Vagina (tissue), 2 donors: ENCODE data around the gene PTPRD. TPM values are rescaled to one million over a fixed set of nuclear protein-coding genes. Genes with fewer than 3 reads are reported as not detected.

Experiments
- DNase-seq, 2 donors: peaks; one replicate each; pipeline ENCODE4 v3.0.0-alpha.2; 2017; ENCODE audit errors: extremely low spot score in 2 of 2
- H3K27ac ChIP-seq: fragments of 200-600 bp; sonication (generic); one replicate; pipeline ENCODE4 v1.5.1; 2019
- H3K27me3 ChIP-seq: fragments of 200-600 bp; sonication (generic); one replicate; pipeline ENCODE4 v1.5.1; 2019
- H3K36me3 ChIP-seq, 2 donors: fragments of 200-600 bp; sonication (generic); one replicate each; pipeline ENCODE4 v1.5.1; 2017 to 2019
- H3K4me1 ChIP-seq: fragments of 200-600 bp; sonication (generic); one replicate; pipeline ENCODE4 v1.5.1; 2019
- H3K4me3 ChIP-seq, 2 donors: fragments of 200-600 bp; sonication (generic); 1 replicate in 1 of 2; 2 replicates in 1 of 2; pipeline ENCODE4 v1.5.1; 2016 to 2019
- H3K9me3 ChIP-seq: fragments of 200-600 bp; sonication (generic); one replicate; pipeline ENCODE4 v1.5.1; 2019
- CTCF ChIP-seq, 3 experiments: fragments of 450-650 bp in 2 of 3; fragments of 200-600 bp in 1 of 3; sonication (generic) in 1 of 3; IDR thresholded peaks; one replicate each; pipeline ENCODE4 v1.5.1; 2017 to 2019; ENCODE audit warnings: antibody characterized with exemption in 3 of 3, mild to moderate bottlenecking in 2 of 3, moderate library complexity in 2 of 3
- POLR2A ChIP-seq, 2 donors: fragments of 450-650 bp; IDR thresholded peaks; one replicate each; pipeline ENCODE4 v1.6.1; 2017; ENCODE audit warnings: antibody characterized with exemption in 2 of 2, mild to moderate bottlenecking in 2 of 2, moderate library complexity in 2 of 2
- POLR2AphosphoS5 ChIP-seq, 2 donors: sonication (generic); formaldehyde crosslinking; IDR thresholded peaks; one replicate each; pipeline ENCODE4 v1.9.0; 2017; ENCODE audit warnings: antibody characterized with exemption in 2 of 2, mild to moderate bottlenecking in 2 of 2, low read depth in 1 of 2; ENCODE audit not compliant: insufficient read depth in 1 of 2
- intact Hi-C: fragments of 100-400 bp; cut with DNase I; formaldehyde crosslinking; loops from one replicate; pipeline ENCODE4 v1.15.1; 2023
- total RNA-seq: library from RNA; depleted of rRNA; stranded (reverse); fragments of >200 nt; gene quantifications from one replicate; pipeline ENCODE4 v1.2.3, GENCODE V29; 2016

The PTPRD gene
- total RNA-seq, 1 donor from 2014 or later: 10.3 TPM

GRCh38 chr9:10633785-10634184, 21.0 kb upstream of the PTPRD start:
- TF ChIP-seq POLR2AphosphoS5 (IDR thresholded peaks at IDR 0.05; ENCODE audit: insufficient read depth in 1 of 2, low read depth in 1 of 2) (no peak), CTCF (IDR thresholded peaks at IDR 0.05) (no peak), POLR2A (IDR thresholded peaks at IDR 0.05) (no peak)
- DNase-seq: no peak
- Histone ChIP-seq H3K27me3 (no peaks in the 10 kb centered on the region), H3K27ac (no peak overlapping the region), H3K4me1 (no peaks in the 10 kb centered on the region), H3K4me3 (no peak overlapping the region), H3K9me3 (no peaks in the 10 kb centered on the region), H3K36me3 (no peaks in the 10 kb centered on the region)
- intact Hi-C loops: no loop called here

- H3K9me3 ChIP-seq: no peaks in the 10 kb centered on the region
- intact Hi-C loops: no loop called here
- no peaks in the 10 kb centered on the region for H3K27me3 ChIP-seq
- H3K27ac ChIP-seq: no peak overlapping the region
- no peak for DNase-seq
- TF ChIP-seq POLR2AphosphoS5 (IDR thresholded peaks at IDR 0.05; ENCODE audit: insufficient read depth in 1 of 2, low read depth in 1 of 2) (no peak), CTCF (IDR thresholded peaks at IDR 0.05) (no peak), POLR2A (IDR thresholded peaks at IDR 0.05) (no peak)
- H3K36me3 ChIP-seq: no peaks in the 10 kb centered on the region
- no peak overlapping the region for H3K4me3 ChIP-seq
- H3K4me1 ChIP-seq: no peaks in the 10 kb centered on the region
These were observed 1.5 kb upstream of the PTPRD start for GRCh38 chr9:10614196-10614800.

- no peak for DNase-seq
- Histone ChIP-seq H3K9me3 (no peaks in the 10 kb centered on the region), H3K27ac (no peak overlapping the region), H3K4me3 (peak overlapping the region; percentile 33 to 44), H3K36me3 (no peaks in the 10 kb centered on the region), H3K27me3 (no peaks in the 10 kb centered on the region), H3K4me1 (no peaks in the 10 kb centered on the region)
- intact Hi-C loops: no loop called here
- TF ChIP-seq POLR2AphosphoS5 (IDR thresholded peaks at IDR 0.05; ENCODE audit: insufficient read depth in 1 of 2, low read depth in 1 of 2) (no peak), CTCF (IDR thresholded peaks at IDR 0.05) (no peak), POLR2A (IDR thresholded peaks at IDR 0.05) (no peak)
These were observed 617 bp upstream of the PTPRD start for GRCh38 chr9:10613419-10613818.

GRCh38 chr9:10605388-10605787, 7.4 kb downstream of the PTPRD start:
- no peak for TF ChIP-seq POLR2AphosphoS5 (IDR thresholded peaks at IDR 0.05; ENCODE audit: insufficient read depth in 1 of 2, low read depth in 1 of 2)
- H3K4me1 ChIP-seq: no peaks in the 10 kb centered on the region
- no peaks in the 10 kb centered on the region for H3K27me3 ChIP-seq
- no peaks in the 10 kb centered on the region for H3K9me3 ChIP-seq
- no peaks in the 10 kb centered on the region for H3K36me3 ChIP-seq
- no peak overlapping the region for H3K27ac ChIP-seq
- intact Hi-C loops: loop anchor here (5.0 kb wide), 1 partner anchor 152 kb away; no protein-coding TSS in a partner anchor
- H3K4me3 ChIP-seq: no peak overlapping the region
- DNase-seq: no peak

GRCh38 chr9:10604927-10605326, 7.9 kb downstream of the PTPRD start:
- Histone ChIP-seq H3K9me3 (no peaks in the 10 kb centered on the region), H3K4me1 (no peaks in the 10 kb centered on the region), H3K36me3 (no peaks in the 10 kb centered on the region), H3K27ac (no peak overlapping the region), H3K4me3 (no peak overlapping the region), H3K27me3 (no peaks in the 10 kb centered on the region)
- TF ChIP-seq POLR2AphosphoS5 (IDR thresholded peaks at IDR 0.05; ENCODE audit: insufficient read depth in 1 of 2, low read depth in 1 of 2): no peak
- no peak for TF ChIP-seq POLR2A (IDR thresholded peaks at IDR 0.05)
- TF ChIP-seq CTCF (IDR thresholded peaks at IDR 0.05): no peak
- DNase-seq: no peak
- intact Hi-C loops: loop anchor here (5.0 kb wide), 1 partner anchor 152 kb away; no protein-coding TSS in a partner anchor
